Measurements from ENCODE around the gene AMACR. TPM values are rescaled to one million over a fixed set of nuclear protein-coding genes. Genes with fewer than 3 reads are reported as not detected.

Gene AMACR
- total and polyA plus RNA-seq, 10 of the 15 experiments (the other 5 are each of a cell fraction or from before 2014, with no cell fraction given) = 2.6 to 20.4 (median 10.4) TPM

DNA sequence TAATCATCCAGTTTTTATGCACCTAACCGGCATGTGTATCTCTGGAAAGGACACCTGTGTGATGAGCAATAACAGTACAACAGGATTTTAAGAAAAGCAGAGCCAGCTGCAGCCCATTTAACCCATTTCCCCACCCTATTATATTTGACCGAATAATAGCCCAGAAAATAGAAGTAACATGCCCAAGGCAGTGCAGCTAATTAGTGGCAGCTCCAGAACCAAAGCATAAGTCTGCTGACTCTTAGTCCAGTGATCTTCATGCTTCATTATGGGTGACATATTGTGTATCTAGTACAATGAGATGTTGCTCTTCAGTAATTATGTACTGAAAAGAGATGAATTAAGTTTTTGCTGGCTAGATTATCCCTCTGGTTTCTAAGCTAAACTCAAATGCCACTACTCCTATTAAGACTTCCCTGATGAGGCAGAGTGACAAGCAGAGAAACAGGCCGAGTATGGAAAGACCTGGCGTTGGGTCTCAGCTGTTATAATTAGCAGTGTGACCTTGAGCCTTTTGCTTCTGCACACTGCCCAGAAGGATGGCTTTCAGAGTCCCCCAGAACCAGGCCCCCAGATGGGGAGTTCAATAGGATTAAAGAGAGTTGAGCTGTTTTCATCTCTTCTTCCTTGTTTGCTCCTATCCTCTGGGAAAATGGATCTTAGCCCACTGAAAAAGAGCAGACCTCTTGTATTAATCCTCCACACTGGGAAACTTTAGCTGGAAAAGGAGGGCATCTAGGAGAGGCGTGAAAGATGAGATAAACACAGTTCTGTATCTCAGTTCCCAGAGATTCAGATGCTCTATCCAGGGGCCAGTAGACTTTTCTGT, 45.9 kb upstream of the AMACR start:
- Histone ChIP-seq H4K20me1 (ENCODE audit: control insufficient read depth, insufficient read depth) (no peaks in the 10 kb centered on the region), H3K9ac (ENCODE audit: control insufficient read depth, insufficient read depth, low read length) (no peak overlapping the region), H3K4me2 (ENCODE audit: control insufficient read depth, insufficient read depth) (no peak overlapping the region), H2AFZ (ENCODE audit: control insufficient read depth, low read depth, low read length) (no peak overlapping the region), H3K27me3 (replicated peaks in 1 of 2; ENCODE audit: control insufficient read depth in 2 of 2, insufficient read depth in 2 of 2, low read length in 1 of 2) (no peaks in the 10 kb centered on the region), H3K36me3 (ENCODE audit: control insufficient read depth in 2 of 2, insufficient read depth in 2 of 2, low read length in 1 of 2) (no peaks in the 10 kb centered on the region; a peak in 1 of 4 replicates), H3K4me3 (no peak overlapping the region), H3K27ac (ENCODE audit: control insufficient read depth, insufficient read depth) (no peak overlapping the region), H3K79me2 (ENCODE audit: control insufficient read depth, insufficient read depth, low read length) (no peaks in the 10 kb centered on the region), H3K9me3 (replicated peaks; ENCODE audit: control insufficient read depth, insufficient read depth, low read length) (no peaks in the 10 kb centered on the region), H3K4me1 (ENCODE audit: control insufficient read depth, insufficient read depth, low read length) (no peaks in the 10 kb centered on the region)
- intact Hi-C loops (cut with micrococcal nuclease; ENCODE audit: unreplicated experiment) = no loop called here
- SMC1A ChIA-PET (ENCODE audit: uncharacterized antibody, unreplicated experiment) = interaction anchor here (1.4 kb wide), 1 partner anchor 11 kb away, joined by 3 read pairs; the partner anchor contains the start of gene C1QTNF3
- TF ChIP-seq NFYA (IDR thresholded peaks at IDR 0.05; ENCODE audit: borderline replicate concordance, low read depth, low read length) (no peak), EGR1 (IDR thresholded peaks at IDR 0.05; ENCODE audit: borderline replicate concordance in 1 of 2, low read depth in 2 of 2, low read length in 2 of 2) (no peak), CEBPB (IDR thresholded peaks at IDR 0.05; ENCODE audit: borderline replicate concordance in 1 of 2, low read depth in 2 of 2, low read length in 2 of 2) (no peak), MTA2 (IDR thresholded peaks at IDR 0.05; ENCODE audit: low read depth) (no peak), KAT2A (conservative IDR thresholded peaks at IDR 0.05; ENCODE audit: control insufficient read depth, low read depth, low read length) (no peak), IKZF2 (IDR thresholded peaks at IDR 0.05) (no peak), MTA3 (IDR thresholded peaks at IDR 0.05; ENCODE audit: borderline replicate concordance, low read length) (no peak), MEF2B (IDR thresholded peaks at IDR 0.05; ENCODE audit: partially characterized antibody, poor library complexity, severe bottlenecking) (no peak), SPI1 (IDR thresholded peaks at IDR 0.05; ENCODE audit: borderline replicate concordance, insufficient read depth, low read depth, low read length) (no peak)
- TF ChIP-seq, protein P1, sequence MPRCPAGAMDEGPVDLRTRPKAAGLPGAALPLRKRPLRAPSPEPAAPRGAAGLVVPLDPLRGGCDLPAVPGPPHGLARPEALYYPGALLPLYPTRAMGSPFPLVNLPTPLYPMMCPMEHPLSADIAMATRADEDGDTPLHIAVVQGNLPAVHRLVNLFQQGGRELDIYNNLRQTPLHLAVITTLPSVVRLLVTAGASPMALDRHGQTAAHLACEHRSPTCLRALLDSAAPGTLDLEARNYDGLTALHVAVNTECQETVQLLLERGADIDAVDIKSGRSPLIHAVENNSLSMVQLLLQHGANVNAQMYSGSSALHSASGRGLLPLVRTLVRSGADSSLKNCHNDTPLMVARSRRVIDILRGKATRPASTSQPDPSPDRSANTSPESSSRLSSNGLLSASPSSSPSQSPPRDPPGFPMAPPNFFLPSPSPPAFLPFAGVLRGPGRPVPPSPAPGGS (IDR thresholded peaks at IDR 0.05; ENCODE audit: borderline replicate concordance, insufficient read depth, low read depth, low read length, poor library complexity, severe bottlenecking) = no peak
- RAD21 ChIA-PET (ENCODE audit: unreplicated experiment) = no interaction called here
- ATAC-seq = no peak
- POLR2A ChIA-PET = no interaction called here
- CTCF ChIA-PET = interaction anchor here (0.8 kb wide), 1 partner anchor 56 kb away, joined by 3 read pairs; no protein-coding TSS in a partner anchor
- WGBS (ENCODE audit: insufficient coverage, insufficient replicate concordance, low lambda C conversion rate, missing lambda C conversion rate) = 83% methylated on average over 5 of the region's 5 CpGs
- in situ Hi-C loops (cut with MboI) = no loop called here
- BruUV-seq (replicated peaks) = no TSS peak
- no peak for DNase-seq (ENCODE audit: low read depth, low spot score)
- no peak for FAIRE-seq

Measured in GM12878 (cell line).